Breast epithelium (tissue), 3 donors: Measurements from ENCODE around the gene PGGT1B.

Experiments
- CTCF ChIP-seq, 3 donors: fragments of 450-650 bp; IDR thresholded peaks; one replicate each; pipeline ENCODE4 v1.5.1; 2016 to 2017; ENCODE audit warnings: antibody characterized with exemption in 3 of 3, mild to moderate bottlenecking in 3 of 3, moderate library complexity in 3 of 3
- POLR2A ChIP-seq: fragments of 450-650 bp; IDR thresholded peaks from one replicate; pipeline ENCODE4 v1.6.1; 2016; ENCODE audit warnings: antibody characterized with exemption, mild to moderate bottlenecking, moderate library complexity
- POLR2AphosphoS5 ChIP-seq, 3 donors: sonication (generic); formaldehyde crosslinking; IDR thresholded peaks; one replicate each; pipeline ENCODE4 v1.6.1; 2017; ENCODE audit warnings: antibody characterized with exemption in 3 of 3

DNA sequence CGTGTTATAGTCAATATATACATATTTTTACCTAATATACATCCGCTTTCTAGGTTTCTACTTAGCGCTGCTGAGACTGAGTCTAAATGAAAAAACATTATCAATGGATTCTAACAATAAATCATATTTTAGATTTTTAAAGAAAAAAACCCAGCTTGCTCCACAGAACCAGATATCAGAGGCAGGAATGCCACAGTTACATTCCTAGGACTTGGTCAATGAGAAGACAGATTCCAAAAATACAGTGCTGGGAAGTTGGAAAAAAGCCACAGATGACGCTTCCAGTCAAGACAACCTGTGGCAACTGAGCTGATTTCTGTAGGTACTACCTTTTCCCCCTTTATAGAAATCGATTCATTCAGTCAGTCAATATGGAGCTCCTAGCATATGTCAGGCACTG, 34.4 kb upstream of the PGGT1B start:
- TF ChIP-seq CTCF (IDR thresholded peaks at IDR 0.05) (no peak), POLR2A (no peak), POLR2AphosphoS5 (IDR thresholded peaks at IDR 0.05) (no peak)
